HG03354 (cell line): ENCODE measurements around the gene NPHP1.
A peak's percentile ranks its signal among the peaks of the same experiment; 100 is the strongest.
"Not testable (repeated sequence)": the region's sequence is repeated elsewhere in the genome, so short reads cannot be mapped to it uniquely, and the experiment has no call there.

Experiments
- ATAC-seq: cut with Tn5 transposase; IDR thresholded peaks from one replicate; pipeline ENCODE4 v1.9.1; 2021; ENCODE audit warnings: mild to moderate bottlenecking; ENCODE audit not compliant: unreplicated experiment, poor library complexity, severe bottlenecking

Gene NPHP1

GRCh38 chr2:110205660-110206455, 1.0 kb upstream of the NPHP1 start:
- ATAC-seq: no peak

GRCh38 chr2:110198016-110198415, 6.8 kb downstream of the NPHP1 start:
- ATAC-seq: no peak

GRCh38 chr2:110197452-110197851, 7.4 kb downstream of the NPHP1 start:
- ATAC-seq: no peak

GRCh38 chr2:110190169-110190568, 14.6 kb downstream of the NPHP1 start:
- ATAC-seq: not testable (repeated sequence)

- ATAC-seq: no peak
Measured at GRCh38 chr2:110182449-110182848, 22.4 kb downstream of the NPHP1 start.

GRCh38 chr2:110180036-110180435, 24.8 kb downstream of the NPHP1 start:
- no peak for ATAC-seq

GRCh38 chr2:110173523-110173922, 31.3 kb downstream of the NPHP1 start:
- ATAC-seq: no peak

- ATAC-seq: no peak
Measured at GRCh38 chr2:110172506-110172905, 32.3 kb downstream of the NPHP1 start.

GRCh38 chr2:110170102-110170501, 34.7 kb downstream of the NPHP1 start:
- ATAC-seq: no peak

- ATAC-seq: no peak
Measured at GRCh38 chr2:110167326-110168000, 37.4 kb downstream of the NPHP1 start.

GRCh38 chr2:110166266-110166665, 38.5 kb downstream of the NPHP1 start:
- no peak for ATAC-seq

GRCh38 chr2:110157153-110157793, 47.5 kb downstream of the NPHP1 start:
- ATAC-seq: peak; percentile 80

GRCh38 chr2:110154828-110155227, 50.0 kb downstream of the NPHP1 start:
- ATAC-seq: not testable (repeated sequence)

- not testable (repeated sequence) for ATAC-seq
Measured at GRCh38 chr2:110154188-110154587, 50.6 kb downstream of the NPHP1 start.

- no peak for ATAC-seq
Measured at GRCh38 chr2:110153416-110153815, 51.4 kb downstream of the NPHP1 start.

GRCh38 chr2:110152943-110153342, 51.9 kb downstream of the NPHP1 start:
- no peak for ATAC-seq

GRCh38 chr2:110149330-110150220, 55.2 kb downstream of the NPHP1 start:
- no peak for ATAC-seq

GRCh38 chr2:110146945-110147332, 57.9 kb downstream of the NPHP1 start:
- no peak for ATAC-seq

- ATAC-seq: no peak
Measured at GRCh38 chr2:110146183-110146944, 58.4 kb downstream of the NPHP1 start.
